H9 (cell line): ENCODE measurements around the gene RCN1. TPM values are rescaled to one million over a fixed set of nuclear protein-coding genes. Genes with fewer than 3 reads are reported as not detected.
"Not testable (repeated sequence)": the region's sequence is repeated elsewhere in the genome, so short reads cannot be mapped to it uniquely, and the experiment has no call there.

Experiments
- DNase-seq: peaks from one replicate; pipeline ENCODE4 v3.0.0-alpha.2; 2017
- H2AFZ ChIP-seq: one replicate; pipeline ENCODE4 v1.6.1; 2013; ENCODE audit warnings: mild to moderate bottlenecking, low read length, control low read depth, moderate library complexity
- H2AK5ac ChIP-seq: 2 replicates; pipeline ENCODE4 v1.6.1; 2013; ENCODE audit warnings: low read length, control low read depth, mixed read lengths; ENCODE audit not compliant: insufficient read length
- H2BK120ac ChIP-seq: one replicate; pipeline ENCODE4 v1.6.1; 2013; ENCODE audit warnings: low read depth, mild to moderate bottlenecking, low read length, control low read depth, inconsistent platforms; ENCODE audit not compliant: poor library complexity, severe bottlenecking
- H2BK12ac ChIP-seq: 2 replicates; pipeline ENCODE4 v1.6.1; 2013; ENCODE audit warnings: low read length, control low read depth, mixed read lengths, low read depth; ENCODE audit not compliant: insufficient read length
- H2BK15ac ChIP-seq: 2 replicates; pipeline ENCODE4 v1.6.1; 2013; ENCODE audit warnings: low read depth, low read length, control low read depth
- H2BK20ac ChIP-seq: one replicate; pipeline ENCODE4 v1.6.1; 2013; ENCODE audit warnings: low read depth, mild to moderate bottlenecking, low read length, control low read depth, inconsistent platforms; ENCODE audit not compliant: poor library complexity, severe bottlenecking
- H2BK5ac ChIP-seq: 2 replicates; pipeline ENCODE4 v1.6.1; 2013; ENCODE audit warnings: low read length, control low read depth, mixed read lengths; ENCODE audit not compliant: insufficient read length
- H3K14ac ChIP-seq: 2 replicates; pipeline ENCODE4 v1.6.1; 2013; ENCODE audit warnings: low read length, control low read depth; ENCODE audit not compliant: insufficient read depth
- H3K18ac ChIP-seq: 2 replicates; pipeline ENCODE4 v1.6.1; 2013; ENCODE audit warnings: low read depth, mild to moderate bottlenecking, mixed read lengths, low read length, control low read depth; ENCODE audit not compliant: insufficient read length
- H3K23ac ChIP-seq: 2 replicates; pipeline ENCODE4 v1.6.1; 2013; ENCODE audit warnings: low read length, control low read depth, mixed read lengths, low read depth; ENCODE audit not compliant: insufficient read length
- H3K23me2 ChIP-seq: 2 replicates; pipeline ENCODE4 v1.6.1; 2013; ENCODE audit warnings: low read depth, mild to moderate bottlenecking, mixed read lengths, low read length, control low read depth; ENCODE audit not compliant: insufficient read length, poor library complexity, severe bottlenecking
- H3K27ac ChIP-seq: 2 replicates; pipeline ENCODE4 v1.5.1; 2013; ENCODE audit warnings: low read length, control low read depth, mixed read lengths, low read depth; ENCODE audit not compliant: insufficient read length
- H3K27me3 ChIP-seq: 2 replicates; pipeline ENCODE4 v1.6.1; 2013; ENCODE audit warnings: low read length, control low read depth, inconsistent platforms; ENCODE audit not compliant: insufficient read depth
- H3K4ac ChIP-seq: 2 replicates; pipeline ENCODE4 v1.6.1; 2013; ENCODE audit warnings: low read depth, mild to moderate bottlenecking, control low read depth, inconsistent platforms, low read length, moderate library complexity
- H3K4me1 ChIP-seq: 2 replicates; pipeline ENCODE4 v1.6.1; 2013; ENCODE audit warnings: low read length, control low read depth, inconsistent platforms; ENCODE audit not compliant: insufficient read depth
- H3K4me2 ChIP-seq: 2 replicates; pipeline ENCODE4 v1.6.1; 2013; ENCODE audit warnings: low read length, control low read depth, mixed read lengths; ENCODE audit not compliant: insufficient read length, insufficient read depth
- H3K56ac ChIP-seq: 2 replicates; pipeline ENCODE4 v1.6.1; 2013; ENCODE audit warnings: low read depth, mild to moderate bottlenecking, mixed read lengths, low read length, control low read depth; ENCODE audit not compliant: insufficient read length
- H3K79me1 ChIP-seq: 2 replicates; pipeline ENCODE4 v1.6.1; 2013; ENCODE audit warnings: low read depth, mild to moderate bottlenecking, moderate library complexity, low read length, control low read depth, inconsistent platforms; ENCODE audit not compliant: insufficient read depth, poor library complexity, severe bottlenecking
- H3K79me2 ChIP-seq: 2 replicates; pipeline ENCODE4 v1.6.1; 2013; ENCODE audit warnings: low read length, control low read depth, inconsistent platforms; ENCODE audit not compliant: insufficient read depth
- H3K9ac ChIP-seq: 2 replicates; pipeline ENCODE4 v1.6.1; 2013; ENCODE audit warnings: low read length, control low read depth, mixed read lengths; ENCODE audit not compliant: insufficient read length; ENCODE audit errors: extremely low read depth
- H3K9me3 ChIP-seq: one replicate; pipeline ENCODE4 v1.6.1; 2013; ENCODE audit warnings: low read depth, low read length, inconsistent platforms; ENCODE audit not compliant: control insufficient read depth
- H3T11ph ChIP-seq: one replicate; pipeline ENCODE4 v1.6.1; 2013; ENCODE audit warnings: mild to moderate bottlenecking, low read length, control low read depth, inconsistent platforms
- H4K20me1 ChIP-seq: one replicate; pipeline ENCODE4 v1.6.1; 2013; ENCODE audit not compliant: control insufficient read depth, insufficient read length, insufficient read depth
- H4K5ac ChIP-seq: 2 replicates; pipeline ENCODE4 v1.6.1; 2013; ENCODE audit warnings: low read depth, mild to moderate bottlenecking, mixed read lengths, low read length, control low read depth; ENCODE audit not compliant: insufficient read length
- H4K8ac ChIP-seq: replicated peaks from 2 replicates; pipeline ENCODE4 v1.6.1; 2013; ENCODE audit warnings: low read length, control low read depth, mixed read lengths, low read depth; ENCODE audit not compliant: insufficient read length
- H4K91ac ChIP-seq: 2 replicates; pipeline ENCODE4 v1.6.1; 2013; ENCODE audit warnings: low read depth, mild to moderate bottlenecking, moderate library complexity, mixed read lengths, low read length, control low read depth; ENCODE audit not compliant: insufficient read length
- H3K27ac Mint-ChIP-seq, 3 experiments: 2 replicates in 2 of 3; 3 replicates in 1 of 3; pipeline ENCODE4 v1.8.0; 2020 to 2021; ENCODE audit warnings: mixed read lengths in 3 of 3, mild to moderate bottlenecking in 1 of 3, moderate library complexity in 1 of 3
- H3K27me3 Mint-ChIP-seq: 2 replicates; pipeline ENCODE4 v1.8.0; 2021; ENCODE audit warnings: low read depth, mild to moderate bottlenecking, moderate library complexity, mixed read lengths
- H3K36me3 Mint-ChIP-seq, 3 experiments: 2 replicates in 2 of 3; 3 replicates in 1 of 3; pipeline ENCODE4 v1.8.0; 2020 to 2021; ENCODE audit warnings: low read depth in 3 of 3, mixed read lengths in 3 of 3; ENCODE audit not compliant: insufficient read depth in 1 of 3
- H3K4me1 Mint-ChIP-seq, 2 experiments: 2 replicates each; pipeline ENCODE4 v1.8.0; 2020; ENCODE audit warnings: mixed read lengths in 2 of 2
- H3K4me3 Mint-ChIP-seq, 2 experiments: 2 replicates in 1 of 2; 3 replicates in 1 of 2; pipeline ENCODE4 v1.8.0; 2020 to 2021; ENCODE audit warnings: mild to moderate bottlenecking in 2 of 2, mixed read lengths in 2 of 2, moderate library complexity in 1 of 2
- H3K9me3 Mint-ChIP-seq, 2 experiments: 2 replicates in 1 of 2; 3 replicates in 1 of 2; pipeline ENCODE4 v1.8.0; 2020; ENCODE audit warnings: mild to moderate bottlenecking in 2 of 2, mixed read lengths in 2 of 2, moderate library complexity in 1 of 2
- WGBS: extraction: QIAGEN DNeasy Blood & Tissue Kit; methylation state at CpG from one replicate; pipeline ENCODE4 v1.1.7; 2013; ENCODE audit warnings: missing lambda C conversion rate, low lambda C conversion rate, mixed read lengths; ENCODE audit not compliant: insufficient read length; ENCODE audit errors: extremely low coverage; 5-methylcytosine and 5-hydroxymethylcytosine counted together
- total RNA-seq: library from RNA; stranded (reverse); gene quantifications from 2 replicates; pipeline ENCODE4 v1.2.1, GENCODE V29; 2021
- TF ChIP-seq, protein P1 (sequence below): fragments of 200-600 bp; sonication (generic); conservative IDR thresholded peaks from 3 replicates; pipeline ENCODE4 v1.8.0; 2021; ENCODE audit warnings: antibody characterized with exemption, mild to moderate bottlenecking

The RCN1 gene
- total RNA-seq, 1 experiment from 2014 or later: 109 TPM

- H3K18ac ChIP-seq: no peak overlapping the region
- H2BK5ac ChIP-seq: no peak overlapping the region
- no peak overlapping the region for H3K56ac ChIP-seq
- no peak overlapping the region for H2BK20ac ChIP-seq
- no peaks in the 10 kb centered on the region for H3K23me2 ChIP-seq
- H3K9me3 ChIP-seq: no peaks in the 10 kb centered on the region
- DNase-seq: no peak
- H3K27me3 ChIP-seq: no peaks in the 10 kb centered on the region
- H3K79me1 ChIP-seq: no peaks in the 10 kb centered on the region
- H3K14ac ChIP-seq: 0 out of 2 replicates have a peak overlapping the region, but pooled peaks have one; percentile 47
- Mint-ChIP-seq H3K4me3 (no peak overlapping the region), H3K27me3 (peaks cover 2% of the 10 kb centered on the region; the same call in 1 of the 2 replicates), H3K4me1 (peaks cover 4 to 5% of the 10 kb centered on the region in 2 experiments), H3K27ac (no peak overlapping the region), H3K36me3 (no peaks in the 10 kb centered on the region), H3K9me3 (peaks cover 2 to 3% of the 10 kb centered on the region in 2 experiments; a peak in 2 of 5 replicates)
- H3K9ac ChIP-seq: no peak overlapping the region
- H4K20me1 ChIP-seq: no peaks in the 10 kb centered on the region
- H3K4me1 ChIP-seq: no peaks in the 10 kb centered on the region
- H2AK5ac ChIP-seq: no peak overlapping the region
- no peak overlapping the region for H3K4ac ChIP-seq
- H3K79me2 ChIP-seq: no peaks in the 10 kb centered on the region
- H2AFZ ChIP-seq: no peak overlapping the region
- H2BK12ac ChIP-seq: no peak overlapping the region
- H3K23ac ChIP-seq: no peak overlapping the region
- no peak overlapping the region for H2BK120ac ChIP-seq
- no peak overlapping the region for H4K91ac ChIP-seq
- no peak overlapping the region for H4K5ac ChIP-seq
- no peak overlapping the region for H3T11ph ChIP-seq
- no CpG with 5 or more reads among the region's 7 CpGs for WGBS
- H3K27ac ChIP-seq: no peak overlapping the region
- no peak overlapping the region for H2BK15ac ChIP-seq
- no peak overlapping the region for H4K8ac ChIP-seq
- TF ChIP-seq, protein P1, sequence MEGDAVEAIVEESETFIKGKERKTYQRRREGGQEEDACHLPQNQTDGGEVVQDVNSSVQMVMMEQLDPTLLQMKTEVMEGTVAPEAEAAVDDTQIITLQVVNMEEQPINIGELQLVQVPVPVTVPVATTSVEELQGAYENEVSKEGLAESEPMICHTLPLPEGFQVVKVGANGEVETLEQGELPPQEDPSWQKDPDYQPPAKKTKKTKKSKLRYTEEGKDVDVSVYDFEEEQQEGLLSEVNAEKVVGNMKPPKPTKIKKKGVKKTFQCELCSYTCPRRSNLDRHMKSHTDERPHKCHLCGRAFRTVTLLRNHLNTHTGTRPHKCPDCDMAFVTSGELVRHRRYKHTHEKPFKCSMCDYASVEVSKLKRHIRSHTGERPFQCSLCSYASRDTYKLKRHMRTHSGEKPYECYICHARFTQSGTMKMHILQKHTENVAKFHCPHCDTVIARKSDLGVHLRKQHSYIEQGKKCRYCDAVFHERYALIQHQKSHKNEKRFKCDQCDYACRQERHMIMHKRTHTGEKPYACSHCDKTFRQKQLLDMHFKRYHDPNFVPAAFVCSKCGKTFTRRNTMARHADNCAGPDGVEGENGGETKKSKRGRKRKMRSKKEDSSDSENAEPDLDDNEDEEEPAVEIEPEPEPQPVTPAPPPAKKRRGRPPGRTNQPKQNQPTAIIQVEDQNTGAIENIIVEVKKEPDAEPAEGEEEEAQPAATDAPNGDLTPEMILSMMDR: no peak
- no peak overlapping the region for H3K4me2 ChIP-seq
Observed at GRCh38 chr11:32118025-32118974, 27.4 kb downstream of the RCN1 start.

DNA sequence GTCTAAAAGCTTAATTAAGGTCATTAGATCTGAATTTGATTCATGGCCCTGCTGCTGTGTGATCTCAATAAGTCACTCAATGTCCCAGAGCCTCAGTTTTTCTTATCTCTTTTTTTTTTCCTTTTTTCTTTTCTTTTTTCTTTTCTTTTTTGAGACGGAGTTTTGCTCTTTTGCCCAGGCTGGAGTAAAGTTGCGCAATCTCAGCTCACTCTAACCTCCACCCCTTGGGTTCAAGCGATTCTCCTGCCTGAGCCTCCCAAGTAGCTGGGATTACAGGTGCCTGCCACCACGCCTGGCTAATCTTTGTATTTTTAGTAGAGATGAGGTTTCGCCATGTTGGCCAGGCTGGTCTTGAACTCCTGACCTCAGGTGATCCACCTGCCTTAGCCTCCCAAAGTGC is 28.3 kb downstream of the RCN1 start:
- not testable (repeated sequence) for H3K79me1 ChIP-seq, H2BK12ac ChIP-seq, H3K27ac ChIP-seq, H3K23ac ChIP-seq, H2BK120ac ChIP-seq, H3K27me3 ChIP-seq, H3K4me1 ChIP-seq, H3K14ac ChIP-seq, H3T11ph ChIP-seq, H3K4me1 Mint-ChIP-seq, H3K56ac ChIP-seq, H3K79me2 ChIP-seq, H3K9me3 Mint-ChIP-seq, H3K27me3 Mint-ChIP-seq, H2BK20ac ChIP-seq, H3K9me3 ChIP-seq, H2BK5ac ChIP-seq, H3K4me2 ChIP-seq, H4K8ac ChIP-seq, H2AFZ ChIP-seq, H3K36me3 Mint-ChIP-seq, H4K20me1 ChIP-seq, H3K4me3 Mint-ChIP-seq, H3K18ac ChIP-seq, H4K91ac ChIP-seq, DNase-seq, H3K4ac ChIP-seq, H2BK15ac ChIP-seq, H3K9ac ChIP-seq, H3K27ac Mint-ChIP-seq, H3K23me2 ChIP-seq, H2AK5ac ChIP-seq, H4K5ac ChIP-seq
- WGBS: no CpG with 5 or more reads among the region's 5 CpGs
